ENCODE results near the gene PARN. TPM values are rescaled to one million over a fixed set of nuclear protein-coding genes. Genes with fewer than 3 reads are reported as not detected.
A peak's percentile ranks its signal among the peaks of the same experiment; 100 is the strongest.

Gene PARN
- polyA plus RNA-seq, 3 donors, result 18.4 to 24.4 (median 19.1) TPM

DNA sequence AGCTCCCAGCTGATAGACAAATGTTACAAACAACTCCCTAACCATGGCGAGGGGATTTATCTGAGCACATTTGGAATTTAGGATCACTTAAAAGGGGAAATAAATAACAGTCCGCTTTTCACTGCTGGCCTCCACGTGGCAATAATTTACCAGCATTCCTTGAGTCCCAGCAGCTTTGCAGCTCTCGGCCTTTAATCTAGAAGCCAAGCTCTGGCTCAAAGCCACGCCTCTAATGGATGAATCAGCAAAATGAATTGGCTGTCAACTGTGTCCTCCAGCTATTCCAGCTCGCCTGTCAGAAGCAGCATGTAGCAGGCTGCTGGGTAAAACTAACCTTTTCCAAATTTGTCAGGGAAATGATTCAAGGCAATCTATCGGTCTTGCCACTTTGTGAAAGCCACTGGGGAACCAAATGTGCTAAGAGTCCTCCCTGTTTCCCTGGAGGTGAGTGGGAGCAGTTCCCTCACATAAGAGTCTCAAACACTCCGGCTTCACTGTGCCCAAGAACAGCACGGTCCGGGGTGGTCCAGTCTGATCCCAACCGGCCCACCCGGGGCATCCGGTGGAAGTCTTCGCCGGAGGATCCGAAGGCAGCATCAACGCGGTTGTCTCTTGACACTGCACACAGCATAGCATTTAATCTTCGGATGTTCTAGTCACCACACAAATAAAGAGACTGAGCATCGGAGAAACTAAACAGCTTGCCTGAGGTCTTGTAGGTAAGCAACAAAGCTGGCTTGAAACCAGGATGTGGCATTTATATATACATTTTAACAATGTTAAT is 143.3 kb downstream of the PARN start:
- 52% methylated on average over 17 of the region's 20 CpGs for WGBS (ENCODE audit: insufficient coverage)
- H4K20me1 ChIP-seq (ENCODE audit: insufficient read depth, low read length), result no peaks in the 10 kb centered on the region
- Mint-ChIP-seq H3K4me3 (peak overlapping the region in 1 of 2 donors; percentile 36), H3K36me3 (peaks cover 16 to 19% of the 10 kb centered on the region in 2 donors), H3K4me1 (peaks cover 13% of the 10 kb centered on the region), H3K9me3 (no peaks in the 10 kb centered on the region), H3K27me3 (ENCODE audit: low read depth in 3 of 3) (peaks cover 0 to 2% (median 0%) of the 10 kb centered on the region in 3 donors), H3K27ac (peak overlapping the region in 2 of 7 donors; percentile 8 to 60)
- H3K27me3 ChIP-seq (ENCODE audit: control insufficient read depth in 2 of 2, insufficient read depth in 2 of 2, low read length in 2 of 2), result no peaks in the 10 kb centered on the region
- H3K36me3 ChIP-seq (replicated peaks in 1 of 2; ENCODE audit: control insufficient read depth in 1 of 2, insufficient read depth in 2 of 2, low read length in 2 of 2), result peaks cover 9 to 18% of the 10 kb centered on the region in 2 donors
- no peaks in the 10 kb centered on the region for H3K79me2 ChIP-seq (ENCODE audit: insufficient read depth, low read length)
- peaks cover 11 to 15% of the 10 kb centered on the region in 2 donors for H3K4me1 ChIP-seq (ENCODE audit: control insufficient read depth in 1 of 2, insufficient read depth in 2 of 2, low read length in 2 of 2)
- no peak overlapping the region for H3K27ac ChIP-seq (ENCODE audit: low read depth in 1 of 2, low read length in 2 of 2)
- no peak overlapping the region for H3K9ac ChIP-seq (ENCODE audit: insufficient read depth, low read length, poor library complexity, severe bottlenecking)
- no peaks in the 10 kb centered on the region for H3K9me3 ChIP-seq (replicated peaks in 1 of 2; ENCODE audit: control insufficient read depth in 1 of 2, insufficient read depth in 1 of 2, low read length in 2 of 2)
- H3K4me3 ChIP-seq (replicated peaks in 1 of 3; ENCODE audit: low read depth in 2 of 3, low read length in 3 of 3), result no peak overlapping the region
- peak overlapping the region; percentile 34 for H3K4me2 ChIP-seq (replicated peaks; ENCODE audit: extremely low read depth, low read length, poor library complexity, severe bottlenecking)
- intact Hi-C loops (cut with micrococcal nuclease), result no loop called here
- peak; percentile 4 to 24 (median 5) for DNase-seq
- TF ChIP-seq, protein P1, sequence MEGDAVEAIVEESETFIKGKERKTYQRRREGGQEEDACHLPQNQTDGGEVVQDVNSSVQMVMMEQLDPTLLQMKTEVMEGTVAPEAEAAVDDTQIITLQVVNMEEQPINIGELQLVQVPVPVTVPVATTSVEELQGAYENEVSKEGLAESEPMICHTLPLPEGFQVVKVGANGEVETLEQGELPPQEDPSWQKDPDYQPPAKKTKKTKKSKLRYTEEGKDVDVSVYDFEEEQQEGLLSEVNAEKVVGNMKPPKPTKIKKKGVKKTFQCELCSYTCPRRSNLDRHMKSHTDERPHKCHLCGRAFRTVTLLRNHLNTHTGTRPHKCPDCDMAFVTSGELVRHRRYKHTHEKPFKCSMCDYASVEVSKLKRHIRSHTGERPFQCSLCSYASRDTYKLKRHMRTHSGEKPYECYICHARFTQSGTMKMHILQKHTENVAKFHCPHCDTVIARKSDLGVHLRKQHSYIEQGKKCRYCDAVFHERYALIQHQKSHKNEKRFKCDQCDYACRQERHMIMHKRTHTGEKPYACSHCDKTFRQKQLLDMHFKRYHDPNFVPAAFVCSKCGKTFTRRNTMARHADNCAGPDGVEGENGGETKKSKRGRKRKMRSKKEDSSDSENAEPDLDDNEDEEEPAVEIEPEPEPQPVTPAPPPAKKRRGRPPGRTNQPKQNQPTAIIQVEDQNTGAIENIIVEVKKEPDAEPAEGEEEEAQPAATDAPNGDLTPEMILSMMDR (IDR thresholded peaks at IDR 0.05), result no peak
- no peak overlapping the region for H2AFZ ChIP-seq (ENCODE audit: insufficient read depth, low read depth, low read length, poor library complexity, severe bottlenecking)

GRCh38 chr16:14485811-14486519 is 144.1 kb downstream of the PARN start:
- peaks cover 13% of the 10 kb centered on the region for H3K4me1 Mint-ChIP-seq
- H3K4me3 ChIP-seq (replicated peaks in 1 of 3; ENCODE audit: low read depth in 2 of 3, low read length in 3 of 3), result no peak overlapping the region
- no peaks in the 10 kb centered on the region for H4K20me1 ChIP-seq (ENCODE audit: insufficient read depth, low read length)
- peaks cover 11 to 15% of the 10 kb centered on the region in 2 donors for H3K4me1 ChIP-seq (ENCODE audit: control insufficient read depth in 1 of 2, insufficient read depth in 2 of 2, low read length in 2 of 2)
- peaks cover 0 to 2% (median 0%) of the 10 kb centered on the region in 3 donors for H3K27me3 Mint-ChIP-seq (ENCODE audit: low read depth in 3 of 3)
- DNase-seq, result no peak
- peaks cover 23 to 26% of the 10 kb centered on the region in 2 donors for H3K36me3 Mint-ChIP-seq
- TF ChIP-seq, protein P1 (IDR thresholded peaks at IDR 0.05), result no peak
- no peak overlapping the region for H3K9ac ChIP-seq (ENCODE audit: insufficient read depth, low read length, poor library complexity, severe bottlenecking)
- intact Hi-C loops (cut with micrococcal nuclease), result no loop called here
- WGBS (ENCODE audit: insufficient coverage), result 97% methylated on average over 12 of the region's 16 CpGs
- no peak overlapping the region for H3K4me2 ChIP-seq (replicated peaks; ENCODE audit: extremely low read depth, low read length, poor library complexity, severe bottlenecking)
- no peaks in the 10 kb centered on the region for H3K9me3 Mint-ChIP-seq
- no peaks in the 10 kb centered on the region for H3K9me3 ChIP-seq (replicated peaks in 1 of 2; ENCODE audit: control insufficient read depth in 1 of 2, insufficient read depth in 1 of 2, low read length in 2 of 2)
- peaks cover 12 to 26% of the 10 kb centered on the region in 2 donors for H3K36me3 ChIP-seq (replicated peaks in 1 of 2; ENCODE audit: control insufficient read depth in 1 of 2, insufficient read depth in 2 of 2, low read length in 2 of 2)
- no peak overlapping the region for H3K27ac ChIP-seq (ENCODE audit: low read depth in 1 of 2, low read length in 2 of 2)
- H3K27me3 ChIP-seq (ENCODE audit: control insufficient read depth in 2 of 2, insufficient read depth in 2 of 2, low read length in 2 of 2), result no peaks in the 10 kb centered on the region
- H3K4me3 Mint-ChIP-seq, result no peak overlapping the region
- H2AFZ ChIP-seq (ENCODE audit: insufficient read depth, low read depth, low read length, poor library complexity, severe bottlenecking), result no peak overlapping the region
- no peaks in the 10 kb centered on the region for H3K79me2 ChIP-seq (ENCODE audit: insufficient read depth, low read length)
- peak overlapping the region in 1 of 7 donors; percentile 60 for H3K27ac Mint-ChIP-seq

Measured in CD14-positive monocyte (primary cell).